Neural progenitor cell (in vitro differentiated cells): ENCODE data around the gene ELOA2. TPM values are rescaled to one million over a fixed set of nuclear protein-coding genes. Genes with fewer than 3 reads are reported as not detected.

ENCODE experiments used
- DNase-seq: peaks from one replicate; pipeline ENCODE4 v3.0.0-alpha.2; 2016; ENCODE audit warnings: low spot score
- H2AFZ ChIP-seq: fragments of 200-600 bp; sonication (generic); replicated peaks from 2 replicates; pipeline ENCODE4 v1.6.1; 2016; ENCODE audit warnings: antibody characterized with exemption
- H3F3A ChIP-seq: fragments of 200-600 bp; sonication (generic); 2 replicates; pipeline ENCODE4 v1.6.1; 2016; ENCODE audit warnings: antibody characterized with exemption, low read depth
- H3K27ac ChIP-seq: fragments of 200-600 bp; sonication (generic); 2 replicates; pipeline ENCODE4 v1.5.1; 2016; ENCODE audit warnings: mild to moderate bottlenecking
- H3K27me3 ChIP-seq: fragments of 200-600 bp; sonication (generic); 2 replicates; pipeline ENCODE4 v1.6.1; 2016; ENCODE audit warnings: mild to moderate bottlenecking, moderate library complexity
- H3K36me3 ChIP-seq: fragments of 200-600 bp; sonication (generic); 2 replicates; pipeline ENCODE4 v1.5.1; 2016
- H3K4me1 ChIP-seq: fragments of 200-600 bp; sonication (generic); 2 replicates; pipeline ENCODE4 v1.6.1; 2016; ENCODE audit warnings: mixed run types
- H3K4me2 ChIP-seq: fragments of 200-600 bp; sonication (generic); 2 replicates; pipeline ENCODE4 v1.6.1; 2016
- H3K4me3 ChIP-seq: fragments of 200-600 bp; sonication (generic); 2 replicates; pipeline ENCODE4 v1.5.1; 2016
- H3K79me2 ChIP-seq: fragments of 200-600 bp; sonication (generic); 2 replicates; pipeline ENCODE4 v1.6.1; 2016; ENCODE audit warnings: low read depth
- H3K9ac ChIP-seq: fragments of 200-600 bp; sonication (generic); 2 replicates; pipeline ENCODE4 v1.6.1; 2016
- H3K9me3 ChIP-seq: fragments of 200-600 bp; sonication (generic); 2 replicates; pipeline ENCODE4 v1.5.1; 2016; ENCODE audit warnings: low read depth
- H4K20me1 ChIP-seq: fragments of 200-600 bp; sonication (generic); 2 replicates; pipeline ENCODE4 v1.6.1; 2016; ENCODE audit warnings: low read depth
- H3K27ac Mint-ChIP-seq: 3 replicates; pipeline ENCODE4 v1.8.0; 2021; ENCODE audit warnings: mixed read lengths
- H3K27me3 Mint-ChIP-seq: 2 replicates; pipeline ENCODE4 v1.8.0; 2022; ENCODE audit warnings: low read depth, mild to moderate bottlenecking, inconsistent platforms, moderate library complexity, mixed read lengths; ENCODE audit not compliant: insufficient read depth
- H3K36me3 Mint-ChIP-seq: 3 replicates; pipeline ENCODE4 v1.8.0; 2021; ENCODE audit warnings: mixed read lengths
- H3K4me1 Mint-ChIP-seq: 3 replicates; pipeline ENCODE4 v1.8.0; 2021; ENCODE audit warnings: mixed read lengths
- H3K4me3 Mint-ChIP-seq: 3 replicates; pipeline ENCODE4 v1.8.0; 2021; ENCODE audit warnings: mild to moderate bottlenecking, moderate library complexity, mixed read lengths
- H3K9me3 Mint-ChIP-seq: 3 replicates; pipeline ENCODE4 v1.8.0; 2020; ENCODE audit warnings: mixed read lengths
- EZH2 ChIP-seq: fragments of 200-600 bp; sonication (generic); IDR thresholded peaks from 2 replicates; pipeline ENCODE4 v1.6.1; 2017; ENCODE audit warnings: antibody characterized with exemption, mild to moderate bottlenecking, moderate library complexity
- EZH2phosphoT487 ChIP-seq: fragments of 200-600 bp; sonication (generic); IDR thresholded peaks from 2 replicates; pipeline ENCODE4 v1.6.1; 2017; ENCODE audit warnings: antibody characterized with exemption
- total RNA-seq: library from RNA; depleted of rRNA; stranded (reverse); fragments of >200 nt; gene quantifications from 2 replicates; pipeline ENCODE4 v1.2.3, GENCODE V29; 2015; ENCODE audit warnings: low replicate concordance
- TF ChIP-seq, protein P1 (sequence below): fragments of 200-600 bp; sonication (generic); IDR thresholded peaks from 2 replicates; pipeline ENCODE4 v1.5.1; 2017; ENCODE audit warnings: antibody characterized with exemption, mild to moderate bottlenecking

Gene ELOA2
- total RNA-seq, 1 donor from 2014 or later: not detected

DNA sequence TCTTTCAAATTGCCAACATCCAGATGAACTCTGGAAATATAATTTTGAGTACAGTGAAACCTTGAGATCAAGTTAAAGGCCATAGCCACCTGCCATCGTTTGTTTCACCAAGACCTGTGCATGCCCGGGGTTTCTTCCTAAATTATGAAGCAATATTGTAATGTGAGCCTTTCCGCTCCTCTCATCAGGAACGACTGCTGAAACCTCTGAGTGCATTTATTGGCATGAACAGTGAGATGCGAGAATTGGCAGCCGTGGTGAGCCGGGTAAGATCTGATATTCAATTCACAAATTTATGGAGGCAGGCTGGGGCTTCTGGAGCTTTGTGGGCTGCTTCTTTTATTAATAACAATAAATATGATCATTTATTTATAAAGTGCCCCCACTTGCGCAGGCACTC is 27.7 kb upstream of the ELOA2 start:
- no peak overlapping the region for H3K27ac ChIP-seq
- H3K36me3 ChIP-seq: no peaks in the 10 kb centered on the region
- H3K4me2 ChIP-seq: no peak overlapping the region
- no peak overlapping the region for H3K27ac Mint-ChIP-seq
- no peak overlapping the region for H3K4me3 Mint-ChIP-seq
- no peak overlapping the region for H3K4me3 ChIP-seq
- H3K36me3 Mint-ChIP-seq: no peaks in the 10 kb centered on the region
- H3K4me1 ChIP-seq: peaks cover 3% of the 10 kb centered on the region
- no peak overlapping the region for H2AFZ ChIP-seq
- no peaks in the 10 kb centered on the region for H3K27me3 ChIP-seq
- no peak for DNase-seq
- H4K20me1 ChIP-seq: no peaks in the 10 kb centered on the region
- no peaks in the 10 kb centered on the region for H3F3A ChIP-seq
- H3K4me1 Mint-ChIP-seq: no peaks in the 10 kb centered on the region
- TF ChIP-seq, protein P1, sequence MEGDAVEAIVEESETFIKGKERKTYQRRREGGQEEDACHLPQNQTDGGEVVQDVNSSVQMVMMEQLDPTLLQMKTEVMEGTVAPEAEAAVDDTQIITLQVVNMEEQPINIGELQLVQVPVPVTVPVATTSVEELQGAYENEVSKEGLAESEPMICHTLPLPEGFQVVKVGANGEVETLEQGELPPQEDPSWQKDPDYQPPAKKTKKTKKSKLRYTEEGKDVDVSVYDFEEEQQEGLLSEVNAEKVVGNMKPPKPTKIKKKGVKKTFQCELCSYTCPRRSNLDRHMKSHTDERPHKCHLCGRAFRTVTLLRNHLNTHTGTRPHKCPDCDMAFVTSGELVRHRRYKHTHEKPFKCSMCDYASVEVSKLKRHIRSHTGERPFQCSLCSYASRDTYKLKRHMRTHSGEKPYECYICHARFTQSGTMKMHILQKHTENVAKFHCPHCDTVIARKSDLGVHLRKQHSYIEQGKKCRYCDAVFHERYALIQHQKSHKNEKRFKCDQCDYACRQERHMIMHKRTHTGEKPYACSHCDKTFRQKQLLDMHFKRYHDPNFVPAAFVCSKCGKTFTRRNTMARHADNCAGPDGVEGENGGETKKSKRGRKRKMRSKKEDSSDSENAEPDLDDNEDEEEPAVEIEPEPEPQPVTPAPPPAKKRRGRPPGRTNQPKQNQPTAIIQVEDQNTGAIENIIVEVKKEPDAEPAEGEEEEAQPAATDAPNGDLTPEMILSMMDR: no peak
- TF ChIP-seq EZH2 (no peak), EZH2phosphoT487 (no peak)
- H3K27me3 Mint-ChIP-seq: no peaks in the 10 kb centered on the region
- H3K9ac ChIP-seq: no peak overlapping the region
- no peaks in the 10 kb centered on the region for H3K9me3 Mint-ChIP-seq
- H3K9me3 ChIP-seq: no peaks in the 10 kb centered on the region
- H3K79me2 ChIP-seq: no peaks in the 10 kb centered on the region

GRCh38 chr18:47062471-47062870 is 27.1 kb upstream of the ELOA2 start:
- no peak overlapping the region for H3K4me2 ChIP-seq
- H2AFZ ChIP-seq: no peak overlapping the region
- H3K9me3 ChIP-seq: no peaks in the 10 kb centered on the region
- Mint-ChIP-seq H3K27ac (no peak overlapping the region), H3K9me3 (no peaks in the 10 kb centered on the region), H3K27me3 (no peaks in the 10 kb centered on the region), H3K36me3 (no peaks in the 10 kb centered on the region), H3K4me3 (no peak overlapping the region), H3K4me1 (no peaks in the 10 kb centered on the region)
- H3K4me1 ChIP-seq: peaks cover 10% of the 10 kb centered on the region
- DNase-seq: no peak
- no peak overlapping the region for H3K9ac ChIP-seq
- H4K20me1 ChIP-seq: no peaks in the 10 kb centered on the region
- H3F3A ChIP-seq: no peaks in the 10 kb centered on the region
- no peaks in the 10 kb centered on the region for H3K79me2 ChIP-seq
- TF ChIP-seq EZH2phosphoT487 (no peak), EZH2 (no peak)
- TF ChIP-seq, protein P1: no peak
- H3K27ac ChIP-seq: no peak overlapping the region
- H3K36me3 ChIP-seq: no peaks in the 10 kb centered on the region
- H3K27me3 ChIP-seq: no peaks in the 10 kb centered on the region
- H3K4me3 ChIP-seq: no peak overlapping the region

DNA sequence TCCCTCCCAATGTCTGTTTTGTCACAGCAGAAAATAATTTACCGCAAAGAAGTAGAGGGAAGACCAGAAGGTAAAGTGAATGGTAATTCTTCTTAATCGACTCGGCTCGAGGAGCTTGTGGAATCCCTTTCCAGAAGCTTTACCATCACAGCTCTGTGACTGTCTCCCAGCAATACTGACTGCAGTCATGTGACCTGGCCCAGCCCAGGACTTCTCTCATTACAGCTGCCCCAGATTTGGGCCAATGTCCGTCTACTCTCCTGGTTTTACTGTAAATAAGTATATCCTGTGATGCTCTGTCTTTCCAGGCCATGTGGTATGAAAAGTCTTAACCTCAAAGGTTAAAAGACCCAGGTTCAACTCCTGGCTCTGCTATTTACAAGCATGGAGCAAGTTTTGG is 18.9 kb upstream of the ELOA2 start:
- Histone ChIP-seq H3K4me3 (no peak overlapping the region), H2AFZ (no peak overlapping the region), H3K9me3 (no peaks in the 10 kb centered on the region), H4K20me1 (no peaks in the 10 kb centered on the region), H3K27me3 (no peaks in the 10 kb centered on the region), H3K36me3 (no peaks in the 10 kb centered on the region), H3K4me1 (peaks cover 11% of the 10 kb centered on the region), H3K27ac (no peak overlapping the region), H3F3A (no peaks in the 10 kb centered on the region), H3K79me2 (no peaks in the 10 kb centered on the region), H3K9ac (no peak overlapping the region), H3K4me2 (no peak overlapping the region)
- TF ChIP-seq EZH2 (no peak), EZH2phosphoT487 (no peak)
- TF ChIP-seq, protein P1: no peak
- H3K4me3 Mint-ChIP-seq: no peak overlapping the region
- no peaks in the 10 kb centered on the region for H3K9me3 Mint-ChIP-seq
- H3K36me3 Mint-ChIP-seq: no peaks in the 10 kb centered on the region
- H3K27me3 Mint-ChIP-seq: no peaks in the 10 kb centered on the region
- H3K27ac Mint-ChIP-seq: no peak overlapping the region
- no peak for DNase-seq
- H3K4me1 Mint-ChIP-seq: no peaks in the 10 kb centered on the region
